Esophagus squamous epithelium (tissue), 4 donors: ENCODE data around the gene PHF23.

Experiments
- POLR2A ChIP-seq, 4 donors: fragments of 450-650 bp; IDR thresholded peaks; one replicate each; pipeline ENCODE4 v1.6.1; 2017; ENCODE audit warnings: antibody characterized with exemption in 4 of 4, mild to moderate bottlenecking in 4 of 4, moderate library complexity in 3 of 4
- TF ChIP-seq, protein P1 (sequence below), 6 experiments: fragments of 450-650 bp in 4 of 6; fragments of 200-600 bp in 2 of 6; sonication (generic) in 2 of 6; IDR thresholded peaks; one replicate each; pipeline ENCODE4 v1.5.1; 2016 to 2019; ENCODE audit warnings: antibody characterized with exemption in 6 of 6, mild to moderate bottlenecking in 4 of 6, moderate library complexity in 4 of 6

GRCh38 chr17:7191571-7192270 is 47.5 kb downstream of the PHF23 start:
- TF ChIP-seq, protein P1, sequence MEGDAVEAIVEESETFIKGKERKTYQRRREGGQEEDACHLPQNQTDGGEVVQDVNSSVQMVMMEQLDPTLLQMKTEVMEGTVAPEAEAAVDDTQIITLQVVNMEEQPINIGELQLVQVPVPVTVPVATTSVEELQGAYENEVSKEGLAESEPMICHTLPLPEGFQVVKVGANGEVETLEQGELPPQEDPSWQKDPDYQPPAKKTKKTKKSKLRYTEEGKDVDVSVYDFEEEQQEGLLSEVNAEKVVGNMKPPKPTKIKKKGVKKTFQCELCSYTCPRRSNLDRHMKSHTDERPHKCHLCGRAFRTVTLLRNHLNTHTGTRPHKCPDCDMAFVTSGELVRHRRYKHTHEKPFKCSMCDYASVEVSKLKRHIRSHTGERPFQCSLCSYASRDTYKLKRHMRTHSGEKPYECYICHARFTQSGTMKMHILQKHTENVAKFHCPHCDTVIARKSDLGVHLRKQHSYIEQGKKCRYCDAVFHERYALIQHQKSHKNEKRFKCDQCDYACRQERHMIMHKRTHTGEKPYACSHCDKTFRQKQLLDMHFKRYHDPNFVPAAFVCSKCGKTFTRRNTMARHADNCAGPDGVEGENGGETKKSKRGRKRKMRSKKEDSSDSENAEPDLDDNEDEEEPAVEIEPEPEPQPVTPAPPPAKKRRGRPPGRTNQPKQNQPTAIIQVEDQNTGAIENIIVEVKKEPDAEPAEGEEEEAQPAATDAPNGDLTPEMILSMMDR (IDR thresholded peaks at IDR 0.05) = no peak
- no peak for TF ChIP-seq POLR2A (IDR thresholded peaks at IDR 0.05)
